ENCODE data around the gene COL2A1.

DNA sequence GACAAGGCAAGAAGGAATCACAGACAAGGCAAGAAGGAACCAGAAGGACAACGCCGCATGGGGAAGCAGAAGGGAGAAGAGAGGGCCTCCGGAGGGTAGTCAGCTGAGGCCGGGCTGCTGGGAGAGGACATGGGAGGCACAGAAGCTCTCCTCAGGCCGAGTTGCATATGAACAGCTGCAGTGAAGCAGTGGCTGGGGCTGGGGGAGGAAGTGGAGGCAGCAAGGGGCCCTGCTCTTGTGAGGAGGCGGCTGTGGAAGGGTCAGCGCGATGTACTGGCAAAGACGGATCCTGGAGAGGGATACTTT, 62.8 kb downstream of the COL2A1 start:
- TF ChIP-seq POLR2A (IDR thresholded peaks at IDR 0.05; ENCODE audit: low read depth, low read length) (no peak), POLR2AphosphoS5 (IDR thresholded peaks at IDR 0.05; ENCODE audit: low read depth, low read length) (no peak)

Measured in GM12892 (cell line).